ENCODE data around the gene USF3. TPM values are rescaled to one million over a fixed set of nuclear protein-coding genes. Genes with fewer than 3 reads are reported as not detected.
A peak's percentile ranks its signal among the peaks of the same experiment; 100 is the strongest.

The USF3 gene
- total and polyA plus RNA-seq, 2 of the 8 experiments (the other 6 are each of a cell fraction or from before 2014, with no cell fraction given), result 9.6 to 18.5 TPM

- 91% methylated on average over 5 of the region's 5 CpGs; no CpG with 5 or more reads in 1 of the 2 experiments for WGBS, 2 experiments (ENCODE audit: extremely low coverage in 1 of 2, insufficient coverage in 1 of 2, insufficient read length in 1 of 2, insufficient replicate concordance in 2 of 2, low coverage in 1 of 2, low lambda C conversion rate in 2 of 2, missing lambda C conversion rate in 1 of 2)
- no peak overlapping the region for H2AK5ac ChIP-seq (ENCODE audit: low read depth, low read length)
- no peak overlapping the region for H3K14ac ChIP-seq (ENCODE audit: insufficient read length)
- FAIRE-seq, result no peak
- no peak overlapping the region for H3K9ac ChIP-seq (replicated peaks in 1 of 4; ENCODE audit: extremely low read depth in 1 of 4, low read depth in 3 of 4, low read length in 3 of 4)
- no peak overlapping the region for H3K4me2 ChIP-seq (ENCODE audit: insufficient read depth in 1 of 2, low read depth in 2 of 2, low read length in 2 of 2)
- no peak overlapping the region for H2BK15ac ChIP-seq (ENCODE audit: low read length)
- no peak overlapping the region for H3K4ac ChIP-seq (replicated peaks; ENCODE audit: insufficient read length, low read depth, low read length)
- H3K79me2 ChIP-seq (ENCODE audit: control insufficient read depth in 1 of 2, insufficient read depth in 2 of 2, low read length in 2 of 2), result no peaks in the 10 kb centered on the region
- no peak overlapping the region for H3K23ac ChIP-seq (ENCODE audit: insufficient read length)
- TF ChIP-seq CBX5 (IDR thresholded peaks at IDR 0.05; ENCODE audit: low read depth, low read length), result no peak
- TF ChIP-seq SRF (IDR thresholded peaks at IDR 0.05; ENCODE audit: low read depth, low read length), result no peak
- no peaks in the 10 kb centered on the region for H3K79me1 ChIP-seq (ENCODE audit: low read depth, low read length)
- H3K36me3 ChIP-seq (ENCODE audit: control insufficient read depth in 2 of 4, insufficient read depth in 4 of 4, low read length in 3 of 4), result no peaks in the 10 kb centered on the region
- no peaks in the 10 kb centered on the region for H4K20me1 ChIP-seq (replicated peaks in 1 of 2; ENCODE audit: control insufficient read depth in 1 of 2, insufficient read depth in 2 of 2, low read length in 2 of 2)
- no peak overlapping the region for H3K27ac ChIP-seq (ENCODE audit: low read depth, low read length)
- H3K4me1 ChIP-seq (replicated peaks in 1 of 4; ENCODE audit: control insufficient read depth in 3 of 4, insufficient read depth in 4 of 4, low read length in 3 of 4), result no peaks in the 10 kb centered on the region
- H4K8ac ChIP-seq (ENCODE audit: extremely low read depth, insufficient read depth, low read length), result no peak overlapping the region
- no peaks in the 10 kb centered on the region for H3K9me3 ChIP-seq (ENCODE audit: insufficient read depth in 2 of 2, low read depth in 1 of 2, low read length in 1 of 2)
- H3K18ac ChIP-seq (ENCODE audit: extremely low read depth, low read length), result no peak overlapping the region
- H2AFZ ChIP-seq (ENCODE audit: low read length), result peak overlapping the region; percentile 48; the same call in 1 of the 2 replicates
- H3K27me3 ChIP-seq (replicated peaks in 1 of 4; ENCODE audit: control insufficient read depth in 3 of 4, extremely low read depth in 1 of 4, insufficient read depth in 3 of 4, low read length in 3 of 4), result no peaks in the 10 kb centered on the region; a peak in 1 of 7 replicates
- no peak overlapping the region for H4K5ac ChIP-seq (ENCODE audit: insufficient read length, low read depth, low read length)
- H2BK12ac ChIP-seq (ENCODE audit: low read depth, low read length), result no peak overlapping the region
- no peak for DNase-seq (ENCODE audit: low read depth in 1 of 2, low spot score in 2 of 2)
- ChIA-PET POLR2A (ENCODE audit: partially characterized antibody) (no interaction called here), CTCF (ENCODE audit: partially characterized antibody) (interaction anchor here (1.0 to 1.5 kb wide), 3 partner anchors 11 to 230 kb away, joined by 3 read pairs; no protein-coding TSS in a partner anchor)
- no peak overlapping the region for H3K56ac ChIP-seq (replicated peaks; ENCODE audit: insufficient read length, low read depth, low read length)
- H4K91ac ChIP-seq (replicated peaks; ENCODE audit: insufficient read length, low read length), result no peak overlapping the region
- no peak overlapping the region for H2BK20ac ChIP-seq (ENCODE audit: low read length)
- H3K4me3 ChIP-seq (ENCODE audit: extremely low read depth in 1 of 4, insufficient read depth in 2 of 4, low read depth in 3 of 4, low read length in 4 of 4), result no peak overlapping the region
- H2BK5ac ChIP-seq (ENCODE audit: low read depth, low read length), result no peak overlapping the region
- no peak overlapping the region for H2BK120ac ChIP-seq (replicated peaks; ENCODE audit: low read depth, low read length)
- no peaks in the 10 kb centered on the region for H3K23me2 ChIP-seq (ENCODE audit: low read depth, low read length)
These were observed 82.0 kb downstream of the USF3 start for GRCh38 chr3:113614402-113614801.

Measured in H1 (cell line).